ENCODE measurements around the gene ADAM23.

Gene ADAM23

GRCh38 chr2:206642075-206643025 is 199.0 kb downstream of the ADAM23 start, which contains the start of gene FAM237A:
FAM237A (plus strand) TSS chr2:206642487; CDS start chr2:206644237, 1,750 bp downstream.
- no peak within 1 kb of the TSS for H3K4me3 ChIP-seq (ENCODE audit: low read depth, low read length)
- TF ChIP-seq CTCF (conservative IDR thresholded peaks at IDR 0.05; ENCODE audit: low read depth, low read length) = no peak
- peak; percentile 72 for DNase-seq (ENCODE audit: low read depth)

GRCh38 chr2:206647985-206648384 is 204.7 kb downstream of the ADAM23 start:
- DNase-seq (ENCODE audit: low read depth) = peak; percentile 5
- H3K4me3 ChIP-seq (ENCODE audit: low read depth, low read length) = no peak overlapping the region
- TF ChIP-seq CTCF (conservative IDR thresholded peaks at IDR 0.05; ENCODE audit: low read depth, low read length) = no peak

- TF ChIP-seq CTCF (conservative IDR thresholded peaks at IDR 0.05; ENCODE audit: low read depth, low read length) = no peak
- DNase-seq (ENCODE audit: low read depth) = no peak
- no peak overlapping the region for H3K4me3 ChIP-seq (ENCODE audit: low read depth, low read length)
These were observed 213.8 kb downstream of the ADAM23 start for GRCh38 chr2:206657087-206657486.

GRCh38 chr2:206665251-206665650 is 221.9 kb downstream of the ADAM23 start:
- no peak overlapping the region for H3K4me3 ChIP-seq (ENCODE audit: low read depth, low read length)
- no peak for DNase-seq (ENCODE audit: low read depth)
- no peak for TF ChIP-seq CTCF (conservative IDR thresholded peaks at IDR 0.05; ENCODE audit: low read depth, low read length)
